HCT116 (cell line): ENCODE results near the gene GPNMB. TPM values are rescaled to one million over a fixed set of nuclear protein-coding genes. Genes with fewer than 3 reads are reported as not detected.
A peak's percentile ranks its signal among the peaks of the same experiment; 100 is the strongest.

Experiments used
- ATAC-seq: fragments of 200-7000 bp; cut with Tn5 transposase; 2 replicates; pipeline ENCODE4 v1.9.1; 2020; ENCODE audit warnings: mild to moderate bottlenecking, moderate library complexity
- BruUV-seq: library from RNA; stranded (reverse); fragments of 400-500 nt; replicated peaks from 2 replicates; lab custom pipeline; 2021; lab: Mats Ljungman, UMichigan
- CTCF ChIA-PET: fragments of 300-600 bp; sonication (Branson Sonifier 250); formaldehyde crosslinking; loops from one replicate; lab custom pipeline; 2021; ENCODE audit warnings: antibody characterized with exemption; lab: Charles Lee
- POLR2A ChIA-PET: fragments of 300-600, 350-600 bp; sonication (Branson Sonifier 250); formaldehyde crosslinking; loops from one replicate; lab custom pipeline; 2021; ENCODE audit warnings: antibody characterized with exemption; lab: Charles Lee
- RAD21 ChIA-PET, 2 experiments: fragments of 300-600 bp; sonication (Branson Sonifier 250); formaldehyde crosslinking; loops; one replicate each; lab custom pipeline; 2023; ENCODE audit warnings: low total read pairs in 2 of 2; ENCODE audit not compliant: uncharacterized antibody in 2 of 2, unreplicated experiment in 2 of 2, low non-redundant PET in 1 of 2; lab: Charles Lee
- DNase-seq: peaks from one replicate; pipeline ENCODE4 v3.0.0-alpha.2; 2010; ENCODE audit warnings: low read depth, low spot score
- H2AFZ ChIP-seq: fragments of 200-600 bp; shearing (Covaris generic), sonication (generic); 2 replicates; pipeline ENCODE4 v1.6.1; 2017; ENCODE audit warnings: low read depth, mixed run types, mixed read lengths, antibody characterized with exemption, low read length; ENCODE audit not compliant: poor library complexity, severe bottlenecking
- H3K27ac ChIP-seq: 2 replicates; pipeline ENCODE4 v1.5.1; 2012; ENCODE audit warnings: low read depth, low read length
- H3K27me3 ChIP-seq: fragments of 200-600 bp; sonication (generic); 2 replicates; pipeline ENCODE4 v1.6.1; 2016; ENCODE audit warnings: mixed run types, low read length, mixed read lengths; ENCODE audit not compliant: insufficient read depth
- H3K36me3 ChIP-seq, 2 experiments: fragments of 200-500 bp in 1 of 2; fragments of 200-600 bp in 1 of 2; sonication (Bioruptor generic) in 1 of 2; sonication (generic) in 1 of 2; 2 replicates each; pipeline versions ENCODE4 v1.5.1 to v1.6.1; 2014 to 2016; ENCODE audit warnings: low read length in 2 of 2, inconsistent platforms in 1 of 2, mixed read lengths in 1 of 2, mixed run types in 1 of 2; ENCODE audit not compliant: insufficient read depth in 2 of 2, control insufficient read depth in 1 of 2
- H3K4me1 ChIP-seq, 2 experiments: fragments of 200-600 bp in 1 of 2; sonication (generic) in 1 of 2; 2 replicates each; pipeline versions ENCODE4 v1.5.1 to v1.6.1; 2012 to 2017; ENCODE audit warnings: low read length in 2 of 2, inconsistent platforms in 1 of 2, mild to moderate bottlenecking in 1 of 2, mixed read lengths in 1 of 2, mixed run types in 1 of 2, moderate library complexity in 1 of 2; ENCODE audit not compliant: insufficient read depth in 2 of 2, control insufficient read depth in 1 of 2
- H3K4me2 ChIP-seq: fragments of 200-600 bp; sonication (generic); 2 replicates; pipeline ENCODE4 v1.6.1; 2017; ENCODE audit warnings: mixed run types, low read length, mixed read lengths
- H3K4me3 ChIP-seq, 2 experiments: fragments of 200-600 bp in 1 of 2; sonication (generic) in 1 of 2; replicated peaks in 1 of 2; 2 replicates each; pipeline ENCODE4 v1.5.1; 2011 to 2016; ENCODE audit warnings: low read length in 2 of 2, control low read depth in 1 of 2, low read depth in 1 of 2, mild to moderate bottlenecking in 1 of 2, mixed read lengths in 1 of 2, mixed run types in 1 of 2
- H3K79me2 ChIP-seq: fragments of 200-600 bp; sonication (generic); 2 replicates; pipeline ENCODE4 v1.6.1; 2017; ENCODE audit warnings: mild to moderate bottlenecking, mixed run types, low read length, moderate library complexity, mixed read lengths; ENCODE audit not compliant: insufficient read depth
- H3K9ac ChIP-seq: fragments of 200-600 bp; sonication (generic); 2 replicates; pipeline ENCODE4 v1.6.1; 2016; ENCODE audit warnings: low read length, mixed read lengths
- H3K9me2 ChIP-seq: fragments of 200-600 bp; sonication (generic), shearing (Covaris generic); 2 replicates; pipeline ENCODE4 v1.6.1; 2017; ENCODE audit warnings: mixed run types, mild to moderate bottlenecking, moderate library complexity; ENCODE audit not compliant: insufficient read depth
- H3K9me3 ChIP-seq, 2 experiments: fragments of 200-500 bp in 1 of 2; fragments of 200-600 bp in 1 of 2; sonication (Bioruptor generic) in 1 of 2; sonication (generic) in 1 of 2; 2 replicates each; pipeline ENCODE4 v1.6.1; 2014 to 2017; ENCODE audit warnings: low read length in 2 of 2, mixed read lengths in 2 of 2, inconsistent platforms in 1 of 2, low read depth in 1 of 2, mild to moderate bottlenecking in 1 of 2, mixed run types in 1 of 2, moderate library complexity in 1 of 2; ENCODE audit not compliant: control insufficient read depth in 1 of 2, insufficient read depth in 1 of 2
- H4K20me1 ChIP-seq: fragments of 200-600 bp; sonication (generic), shearing (Covaris generic); 2 replicates; pipeline ENCODE4 v1.6.1; 2017; ENCODE audit warnings: mixed run types, mild to moderate bottlenecking, moderate library complexity; ENCODE audit not compliant: insufficient read depth
- CEBPB ChIP-seq: IDR thresholded peaks from 2 replicates; pipeline ENCODE4 v1.6.1; 2012; ENCODE audit warnings: low read depth
- ELF1 ChIP-seq: IDR thresholded peaks from 2 replicates; pipeline ENCODE4 v1.6.1; 2012; ENCODE audit warnings: low read depth, borderline replicate concordance
- EZH2 ChIP-seq: fragments of 200-600 bp; sonication (generic); IDR thresholded peaks from 2 replicates; pipeline ENCODE4 v1.6.1; 2017; ENCODE audit warnings: antibody characterized with exemption, mixed run types
- MAX ChIP-seq: IDR thresholded peaks from 2 replicates; pipeline ENCODE4 v1.6.1; 2012
- POLR2A ChIP-seq: IDR thresholded peaks from 2 replicates; pipeline ENCODE4 v1.7.0; 2011; ENCODE audit warnings: borderline replicate concordance; ENCODE audit not compliant: insufficient read depth, insufficient read length; ENCODE audit errors: extremely low read depth
- RAD21 ChIP-seq: IDR thresholded peaks from 2 replicates; pipeline ENCODE4 v1.6.1; 2012; ENCODE audit warnings: low read depth, mild to moderate bottlenecking
- SIN3A ChIP-seq: IDR thresholded peaks from 2 replicates; pipeline ENCODE4 v1.6.1; 2012; ENCODE audit warnings: low read depth
- SP1 ChIP-seq: IDR thresholded peaks from 2 replicates; pipeline ENCODE4 v1.6.1; 2012; ENCODE audit warnings: low read depth
- TCF7L2 ChIP-seq: IDR thresholded peaks from 2 replicates; pipeline ENCODE4 v1.7.0; 2011; ENCODE audit warnings: borderline replicate concordance, inconsistent platforms; ENCODE audit not compliant: insufficient read depth, insufficient read length; ENCODE audit errors: extremely low read depth
- ZBTB33 ChIP-seq: IDR thresholded peaks from 2 replicates; pipeline ENCODE4 v1.6.1; 2011; ENCODE audit warnings: mild to moderate bottlenecking, low read length, moderate library complexity; ENCODE audit not compliant: insufficient replicate concordance; ENCODE audit errors: extremely low read depth
- ZFX ChIP-seq: fragments of 450-650 bp; IDR thresholded peaks from 2 replicates; pipeline ENCODE4 v1.6.1; 2017
- intact Hi-C: fragments of 100-400 bp; cut with micrococcal nuclease; formaldehyde crosslinking; loops from 2 replicates; pipeline ENCODE4 v1.10.0; 2022
- total RNA-seq: library from RNA; stranded (reverse); gene quantifications from one replicate; pipeline ENCODE4 v1.2.1, GENCODE V29; 2021; ENCODE audit not compliant: unreplicated experiment
- TF ChIP-seq, protein P1 (sequence below): IDR thresholded peaks from 2 replicates; pipeline ENCODE4 v1.6.1; 2012; ENCODE audit warnings: low read depth

The GPNMB gene
- total RNA-seq, 1 experiment from 2014 or later: 2.8 TPM

GRCh38 chr7:23298885-23299769, 52.6 kb downstream of the GPNMB start, which contains the start of gene MALSU1 (continued):
- TF ChIP-seq, protein P1, sequence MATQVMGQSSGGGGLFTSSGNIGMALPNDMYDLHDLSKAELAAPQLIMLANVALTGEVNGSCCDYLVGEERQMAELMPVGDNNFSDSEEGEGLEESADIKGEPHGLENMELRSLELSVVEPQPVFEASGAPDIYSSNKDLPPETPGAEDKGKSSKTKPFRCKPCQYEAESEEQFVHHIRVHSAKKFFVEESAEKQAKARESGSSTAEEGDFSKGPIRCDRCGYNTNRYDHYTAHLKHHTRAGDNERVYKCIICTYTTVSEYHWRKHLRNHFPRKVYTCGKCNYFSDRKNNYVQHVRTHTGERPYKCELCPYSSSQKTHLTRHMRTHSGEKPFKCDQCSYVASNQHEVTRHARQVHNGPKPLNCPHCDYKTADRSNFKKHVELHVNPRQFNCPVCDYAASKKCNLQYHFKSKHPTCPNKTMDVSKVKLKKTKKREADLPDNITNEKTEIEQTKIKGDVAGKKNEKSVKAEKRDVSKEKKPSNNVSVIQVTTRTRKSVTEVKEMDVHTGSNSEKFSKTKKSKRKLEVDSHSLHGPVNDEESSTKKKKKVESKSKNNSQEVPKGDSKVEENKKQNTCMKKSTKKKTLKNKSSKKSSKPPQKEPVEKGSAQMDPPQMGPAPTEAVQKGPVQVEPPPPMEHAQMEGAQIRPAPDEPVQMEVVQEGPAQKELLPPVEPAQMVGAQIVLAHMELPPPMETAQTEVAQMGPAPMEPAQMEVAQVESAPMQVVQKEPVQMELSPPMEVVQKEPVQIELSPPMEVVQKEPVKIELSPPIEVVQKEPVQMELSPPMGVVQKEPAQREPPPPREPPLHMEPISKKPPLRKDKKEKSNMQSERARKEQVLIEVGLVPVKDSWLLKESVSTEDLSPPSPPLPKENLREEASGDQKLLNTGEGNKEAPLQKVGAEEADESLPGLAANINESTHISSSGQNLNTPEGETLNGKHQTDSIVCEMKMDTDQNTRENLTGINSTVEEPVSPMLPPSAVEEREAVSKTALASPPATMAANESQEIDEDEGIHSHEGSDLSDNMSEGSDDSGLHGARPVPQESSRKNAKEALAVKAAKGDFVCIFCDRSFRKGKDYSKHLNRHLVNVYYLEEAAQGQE: no peak
- TF ChIP-seq, all 23 proteins: peak for 14

DNA sequence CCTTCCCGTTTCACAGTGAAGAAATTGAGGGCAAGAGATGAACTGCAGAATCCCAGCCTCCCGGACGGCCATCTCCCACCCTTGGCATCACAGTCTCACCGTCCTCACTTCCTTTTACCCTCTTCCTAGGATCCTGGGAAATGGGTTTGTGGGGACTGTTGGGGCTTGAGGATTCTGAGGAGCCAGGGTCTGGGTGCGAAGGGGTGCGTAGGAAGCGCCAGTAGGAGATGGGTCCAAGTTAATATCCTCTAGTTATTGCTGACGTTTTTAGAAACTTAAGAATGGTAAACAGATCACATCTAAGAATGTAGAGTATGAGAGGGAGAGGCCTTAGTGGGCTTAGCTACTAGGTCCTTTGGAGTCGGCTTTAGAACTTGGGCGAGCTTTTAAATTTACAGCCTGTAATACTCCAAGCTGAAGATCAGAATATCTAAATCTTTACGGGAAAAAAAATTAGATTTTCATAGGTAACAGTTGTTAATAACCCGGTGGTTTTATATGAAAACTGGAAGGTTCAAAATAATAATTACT, 53.3 kb downstream of the GPNMB start:
- Histone ChIP-seq H3K9ac (peak overlapping the region; percentile 93), H3K9me3 (no peaks in the 10 kb centered on the region), H3K4me1 (peaks cover 16 to 28% of the 10 kb centered on the region in 2 experiments; a peak in 3 of 4 replicates), H3K4me3 (peak overlapping the region; percentile 96 to 100), H3K4me2 (peak overlapping the region; percentile 100), H3K36me3 (peaks cover 8 to 9% of the 10 kb centered on the region in 2 experiments; a peak in 3 of 4 replicates), H4K20me1 (no peaks in the 10 kb centered on the region), H2AFZ (no peak overlapping the region), H3K27ac (peak overlapping the region; percentile 81), H3K27me3 (no peaks in the 10 kb centered on the region), H3K79me2 (peaks cover 56% of the 10 kb centered on the region), H3K9me2 (no peaks in the 10 kb centered on the region)
- no TSS peak for BruUV-seq
- CTCF ChIA-PET: no interaction called here
- POLR2A ChIA-PET: no interaction called here
- TF ChIP-seq CEBPB: no peak
- TF ChIP-seq EZH2: no peak
- TF ChIP-seq TCF7L2: no peak
- no peak for TF ChIP-seq RAD21
- no peak for TF ChIP-seq POLR2A
- no peak for TF ChIP-seq ZBTB33
- TF ChIP-seq SP1: no peak
- TF ChIP-seq MAX: no peak
- TF ChIP-seq, protein P1: no peak
- no peak for TF ChIP-seq ZFX
- no peak for TF ChIP-seq SIN3A
- TF ChIP-seq ELF1: no peak
- intact Hi-C loops: loop anchor here (5.0 kb wide), 1 partner anchor 193 kb away; the partner anchor contains the start of gene KLHL7
- DNase-seq (no peak), ATAC-seq (peak; percentile 5)
- RAD21 ChIA-PET: no interaction called here
